SH-SY5Y (cell line): ENCODE measurements around the gene PTPRJ.

ENCODE experiments used
- GATA2 ChIP-seq: IDR thresholded peaks from 2 replicates; pipeline ENCODE4 v1.6.1; 2011; ENCODE audit warnings: mild to moderate bottlenecking, low read depth, low read length
- GATA3 ChIP-seq: IDR thresholded peaks from 2 replicates; pipeline ENCODE4 v1.6.1; 2011; ENCODE audit warnings: low read depth, mild to moderate bottlenecking, low read length, moderate library complexity

- TF ChIP-seq GATA2 (no peak), GATA3 (no peak)
These were observed 20.1 kb downstream of the PTPRJ start for GRCh38 chr11:48000432-48000831.
